ENCODE data around the gene HMG20B.

HMG20B gene

GRCh38 chr19:3622224-3622623 lies 49.5 kb downstream of the HMG20B start:
- no peak for ATAC-seq

DNA sequence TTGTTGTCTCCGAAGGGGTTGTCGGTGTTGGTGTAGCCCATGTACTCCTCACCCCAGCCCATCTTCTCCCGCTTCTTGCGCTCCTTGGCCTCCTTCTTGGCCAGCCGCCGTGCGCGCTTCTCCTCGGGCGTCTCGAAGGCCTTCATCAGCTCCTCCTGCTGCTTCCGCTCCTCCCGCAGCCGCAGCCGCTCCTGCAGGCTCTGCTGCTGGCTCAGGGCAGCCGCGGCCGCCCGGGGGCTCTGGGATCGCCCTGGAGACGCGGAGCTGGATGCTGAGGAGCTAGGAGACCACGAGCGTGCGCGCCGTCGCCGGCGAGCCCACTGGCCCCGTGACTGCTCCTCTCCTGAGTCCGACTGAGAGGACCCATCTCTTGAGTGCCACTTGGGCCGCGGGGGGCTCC lies 51.0 kb downstream of the HMG20B start:
- no peak for ATAC-seq

DNA sequence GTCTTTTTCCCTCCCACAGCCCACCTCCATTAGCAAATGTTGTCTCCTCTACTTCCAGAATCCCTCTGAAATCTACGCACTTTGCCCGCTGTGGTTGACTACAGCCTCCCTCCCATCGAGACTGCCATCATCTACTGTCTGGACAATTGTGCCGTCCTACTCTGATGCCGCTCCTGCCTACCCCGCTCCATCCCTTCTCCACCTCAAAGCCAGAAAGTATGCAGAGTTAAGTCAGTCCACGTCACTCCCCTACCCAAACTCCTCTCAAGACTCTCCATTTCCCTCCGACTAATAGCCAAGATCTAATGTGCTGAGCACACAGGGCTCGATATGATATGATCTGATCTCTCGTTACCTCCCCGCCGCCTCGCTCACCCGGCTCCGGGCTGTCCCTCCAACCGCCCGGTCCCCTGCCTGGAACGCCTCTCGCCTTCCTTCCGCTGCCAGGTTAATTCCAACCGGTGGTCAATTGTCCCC lies 53.3 kb downstream of the HMG20B start:
- peak in 1 of 2 donors; percentile 3 for ATAC-seq

DNA sequence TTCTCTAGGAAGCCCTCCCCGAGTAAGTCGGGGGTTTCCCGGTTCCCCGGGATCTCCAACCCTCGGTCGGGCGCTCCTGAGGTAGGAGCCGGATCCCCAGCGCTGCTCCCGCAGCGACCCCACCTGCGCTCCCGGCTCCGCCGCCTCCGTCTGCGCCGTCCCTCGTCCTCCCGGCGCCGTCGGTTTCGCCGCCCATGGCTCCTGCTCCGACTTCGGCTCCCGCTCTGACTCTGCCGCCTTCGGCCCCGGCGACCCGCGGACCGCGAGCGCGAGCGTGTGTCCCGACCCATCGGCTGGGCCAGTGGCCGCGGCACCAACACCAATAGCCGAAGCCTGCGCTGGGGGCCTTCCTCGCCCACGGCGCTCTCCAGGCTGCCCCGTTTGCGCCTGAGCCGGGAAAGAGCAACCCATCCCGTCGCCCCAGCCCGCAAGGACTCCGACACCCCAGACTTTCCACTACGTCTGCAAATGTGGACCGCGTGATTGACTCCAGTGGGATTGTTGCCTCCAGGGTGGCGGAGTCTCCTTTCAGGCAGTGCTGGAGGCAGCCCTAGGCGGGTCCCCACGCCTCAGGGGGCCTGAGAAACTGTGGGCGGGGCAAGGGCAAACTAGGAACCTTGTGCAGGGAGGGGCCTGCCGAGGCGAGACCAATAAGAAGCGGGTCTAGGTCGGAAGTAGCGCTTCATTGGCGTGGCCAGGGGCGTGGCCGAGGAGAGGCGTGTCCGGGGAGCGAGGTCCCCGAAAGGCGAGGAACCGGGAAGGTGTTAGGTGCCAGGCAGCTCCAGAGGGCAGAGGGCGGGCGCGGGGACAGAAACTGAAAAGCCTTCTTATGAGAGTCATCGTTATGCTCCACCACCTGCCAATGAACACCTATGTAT lies 54.0 kb downstream of the HMG20B start, which contains the start of gene CACTIN:
Gene CACTIN (minus strand): TSS at position 318 of the 878 bp plus-strand sequence. CDS start 28 bp downstream, at position 290.
- ATAC-seq, result peak; percentile 95 to 96

- ATAC-seq, result no peak
Measured at GRCh38 chr19:3627351-3627723, 54.6 kb downstream of the HMG20B start.
